Measurements from ENCODE around the gene PTPN1.
"Not testable (repeated sequence)": the region's sequence is repeated elsewhere in the genome, so short reads cannot be mapped to it uniquely, and the experiment has no call there.

PTPN1 gene

GRCh38 chr20:50482396-50482981 is 27.7 kb upstream of the PTPN1 start:
- DNase-seq: no peak

GRCh38 chr20:50484271-50484976 is 25.8 kb upstream of the PTPN1 start:
- no peak for DNase-seq

- DNase-seq: no peak
Measured at GRCh38 chr20:50487397-50487796, 22.8 kb upstream of the PTPN1 start.

GRCh38 chr20:50488236-50488806 is 21.9 kb upstream of the PTPN1 start:
- no peak for DNase-seq

GRCh38 chr20:50491168-50491567 is 19.0 kb upstream of the PTPN1 start:
- no peak for DNase-seq

- DNase-seq: no peak
Measured at GRCh38 chr20:50491926-50492634, 18.1 kb upstream of the PTPN1 start.

GRCh38 chr20:50493881-50494253 is 16.3 kb upstream of the PTPN1 start:
- no peak for DNase-seq

- DNase-seq: no peak
Measured at GRCh38 chr20:50494428-50494827, 15.8 kb upstream of the PTPN1 start.

GRCh38 chr20:50496773-50497385 is 13.3 kb upstream of the PTPN1 start:
- DNase-seq: no peak

- DNase-seq: no peak
Measured at GRCh38 chr20:50498071-50498776, 12.0 kb upstream of the PTPN1 start.

- DNase-seq: no peak
Measured at GRCh38 chr20:50499938-50500337, 10.2 kb upstream of the PTPN1 start.

- DNase-seq: no peak
Measured at GRCh38 chr20:50501972-50502745, 8.0 kb upstream of the PTPN1 start.

- DNase-seq: no peak
Measured at GRCh38 chr20:50504231-50504823, 5.9 kb upstream of the PTPN1 start.

GRCh38 chr20:50506270-50506579 is 4.0 kb upstream of the PTPN1 start:
- no peak for DNase-seq

- not testable (repeated sequence) for DNase-seq
Measured at GRCh38 chr20:50507745-50508144, 2.4 kb upstream of the PTPN1 start.

GRCh38 chr20:50508171-50508755 is 1.9 kb upstream of the PTPN1 start:
- no peak for DNase-seq

- DNase-seq: no peak
Measured at GRCh38 chr20:50510706-50511542, 741 bp downstream of the PTPN1 start.

- DNase-seq: no peak
Measured at GRCh38 chr20:50512323-50512722, 2.1 kb downstream of the PTPN1 start.

GRCh38 chr20:50513169-50514034 is 3.2 kb downstream of the PTPN1 start:
- DNase-seq: no peak

GRCh38 chr20:50514035-50514337 is 3.8 kb downstream of the PTPN1 start:
- DNase-seq: no peak
